OCI-LY1 (cell line): ENCODE results near the gene SLC39A12.

ENCODE experiments used
- H2AFZ ChIP-seq: fragments of 200-600 bp; sonication (generic), shearing (Covaris generic); 2 replicates; pipeline ENCODE4 v1.6.0; 2014; ENCODE audit warnings: antibody characterized with exemption, mild to moderate bottlenecking, low read length
- H3F3A ChIP-seq: fragments of 200-600 bp; sonication (generic), shearing (Covaris generic); 2 replicates; pipeline ENCODE4 v1.6.0; 2014; ENCODE audit warnings: mild to moderate bottlenecking, antibody characterized with exemption, low read length, moderate library complexity; ENCODE audit not compliant: insufficient read depth
- H3K27ac ChIP-seq: fragments of 200-600 bp; sonication (generic); 2 replicates; pipeline ENCODE4 v1.5.1; 2014; ENCODE audit warnings: low read length, mixed run types, mild to moderate bottlenecking, low read depth; ENCODE audit not compliant: poor library complexity, severe bottlenecking
- H3K27me3 ChIP-seq: fragments of 200-600 bp; sonication (generic); 2 replicates; pipeline ENCODE4 v1.6.0; 2014; ENCODE audit warnings: antibody characterized with exemption, mild to moderate bottlenecking, low read length, moderate library complexity; ENCODE audit not compliant: insufficient read depth
- H3K36me3 ChIP-seq: fragments of 200-600 bp; sonication (generic); 2 replicates; pipeline ENCODE4 v1.6.1; 2014; ENCODE audit warnings: mild to moderate bottlenecking, antibody characterized with exemption, low read length, moderate library complexity, mixed read lengths; ENCODE audit not compliant: insufficient read depth
- H3K4me1 ChIP-seq: fragments of 200-600 bp; sonication (generic); 2 replicates; pipeline ENCODE4 v1.5.1; 2014; ENCODE audit warnings: mild to moderate bottlenecking, low read length, moderate library complexity; ENCODE audit not compliant: insufficient read depth, severe bottlenecking
- H3K4me2 ChIP-seq: fragments of 200-600 bp; sonication (generic), shearing (Covaris generic); 2 replicates; pipeline ENCODE4 v1.6.1; 2014; ENCODE audit warnings: low read length
- H3K4me3 ChIP-seq: fragments of 200-600 bp; sonication (generic); 2 replicates; pipeline ENCODE4 v1.5.1; 2014; ENCODE audit warnings: low read length, low read depth, mild to moderate bottlenecking, mixed read lengths; ENCODE audit not compliant: poor library complexity, severe bottlenecking
- H3K79me2 ChIP-seq: fragments of 200-600 bp; shearing (Covaris generic); 2 replicates; pipeline ENCODE4 v1.6.1; 2016; ENCODE audit warnings: mixed run types, low read length, mixed read lengths; ENCODE audit not compliant: insufficient read depth
- H3K9ac ChIP-seq: fragments of 200-600 bp; sonication (generic), shearing (Covaris generic); 2 replicates; pipeline ENCODE4 v1.6.1; 2014; ENCODE audit warnings: mild to moderate bottlenecking, low read length, mixed read lengths
- H3K9me2 ChIP-seq: fragments of 200-600 bp; sonication (generic), shearing (Covaris generic); 2 replicates; pipeline ENCODE4 v1.6.1; 2014; ENCODE audit warnings: low read depth, mild to moderate bottlenecking, low read length, mixed read lengths
- H3K9me3 ChIP-seq: fragments of 200-600 bp; shearing (Covaris generic); 2 replicates; pipeline ENCODE4 v1.6.1; 2014; ENCODE audit warnings: low read length, mixed read lengths
- H4K20me1 ChIP-seq: fragments of 200-600 bp; sonication (generic), shearing (Covaris generic); 2 replicates; pipeline ENCODE4 v1.6.0; 2016; ENCODE audit warnings: mild to moderate bottlenecking, low read length; ENCODE audit not compliant: insufficient read depth
- CTCF ChIP-seq: fragments of 200-600 bp; sonication (generic), shearing (Covaris generic); IDR thresholded peaks from 2 replicates; pipeline ENCODE4 v1.5.1; 2017; ENCODE audit warnings: mild to moderate bottlenecking, antibody characterized with exemption, low read length, moderate library complexity, mixed read lengths
- EZH2 ChIP-seq: fragments of 200-600 bp; sonication (generic), shearing (Covaris generic); IDR thresholded peaks from 2 replicates; pipeline ENCODE4 v1.8.0; 2017; ENCODE audit warnings: borderline replicate concordance, mixed run types, mild to moderate bottlenecking, antibody characterized with exemption, low read length, moderate library complexity, mixed read lengths

Gene SLC39A12

GRCh38 chr10:17963431-17963830 is 11.7 kb downstream of the SLC39A12 start:
- Histone ChIP-seq H3F3A (no peaks in the 10 kb centered on the region), H4K20me1 (no peaks in the 10 kb centered on the region), H2AFZ (no peak overlapping the region), H3K4me1 (no peaks in the 10 kb centered on the region), H3K9me3 (no peaks in the 10 kb centered on the region), H3K27me3 (no peaks in the 10 kb centered on the region), H3K36me3 (no peaks in the 10 kb centered on the region), H3K27ac (no peak overlapping the region), H3K4me2 (no peak overlapping the region), H3K79me2 (no peaks in the 10 kb centered on the region), H3K9me2 (no peaks in the 10 kb centered on the region), H3K4me3 (no peak overlapping the region), H3K9ac (no peak overlapping the region)
- TF ChIP-seq EZH2 (no peak), CTCF (no peak)

GRCh38 chr10:17965649-17966235 is 14.0 kb downstream of the SLC39A12 start:
- Histone ChIP-seq H3K36me3 (no peaks in the 10 kb centered on the region), H3K9me3 (no peaks in the 10 kb centered on the region), H3K4me1 (no peaks in the 10 kb centered on the region), H3K9ac (no peak overlapping the region), H3K4me2 (no peak overlapping the region), H3K79me2 (no peaks in the 10 kb centered on the region), H3K27ac (no peak overlapping the region), H3K4me3 (no peak overlapping the region), H4K20me1 (no peaks in the 10 kb centered on the region), H3F3A (no peaks in the 10 kb centered on the region), H3K9me2 (no peaks in the 10 kb centered on the region), H3K27me3 (no peaks in the 10 kb centered on the region), H2AFZ (no peak overlapping the region)
- TF ChIP-seq EZH2: no peak
- no peak for TF ChIP-seq CTCF

GRCh38 chr10:17974505-17974904 is 22.8 kb downstream of the SLC39A12 start:
- Histone ChIP-seq H3K27ac (no peak overlapping the region), H3K4me1 (no peaks in the 10 kb centered on the region), H3F3A (no peaks in the 10 kb centered on the region; the same call in 1 of the 2 replicates), H2AFZ (no peak overlapping the region), H3K4me2 (no peak overlapping the region), H3K4me3 (no peak overlapping the region), H3K9me2 (no peaks in the 10 kb centered on the region), H3K36me3 (no peaks in the 10 kb centered on the region), H3K27me3 (no peaks in the 10 kb centered on the region), H4K20me1 (no peaks in the 10 kb centered on the region), H3K9ac (no peak overlapping the region), H3K79me2 (no peaks in the 10 kb centered on the region), H3K9me3 (no peaks in the 10 kb centered on the region)
- TF ChIP-seq EZH2: no peak
- no peak for TF ChIP-seq CTCF
